B cell (primary cell): ENCODE results near the gene FBXO15. TPM values are rescaled to one million over a fixed set of nuclear protein-coding genes. Genes with fewer than 3 reads are reported as not detected.
A peak's percentile ranks its signal among the peaks of the same experiment; 100 is the strongest.

Source experiments
- ATAC-seq: fragments of 200-7000 bp; cut with Tn5 transposase; one replicate; pipeline ENCODE4 v1.10.0; 2021; ENCODE audit warnings: low read depth, mild to moderate bottlenecking, moderate number of reproducible peaks, moderate library complexity
- CTCF ChIA-PET: fragments of 350-600 bp; sonication (Branson Sonifier 250); formaldehyde crosslinking; loops from one replicate; lab custom pipeline; 2021; ENCODE audit warnings: antibody characterized with exemption, inconsistent platforms; lab: Charles Lee
- POLR2A ChIA-PET: fragments of 350-600 bp; sonication (Branson Sonifier 250); formaldehyde crosslinking; loops from one replicate; lab custom pipeline; 2021; ENCODE audit warnings: antibody characterized with exemption; lab: Charles Lee
- DNase-seq: peaks from one replicate; pipeline ENCODE4 v3.0.0; 2013
- H2AFZ ChIP-seq: 2 replicates; pipeline ENCODE4 v1.6.1; 2012; ENCODE audit warnings: mild to moderate bottlenecking, low read depth, low read length; ENCODE audit not compliant: insufficient read depth, poor library complexity, severe bottlenecking
- H3K27ac ChIP-seq, 2 donors: 1 replicate in 1 of 2; 2 replicates in 1 of 2; pipeline ENCODE4 v1.5.1; 2012 to 2013; ENCODE audit warnings: low read length in 2 of 2, mild to moderate bottlenecking in 2 of 2, moderate library complexity in 1 of 2
- H3K27me3 ChIP-seq, 4 experiments: fragments of 200-600 bp in 1 of 4; sonication (generic) in 1 of 4; replicated peaks in 1 of 4; 1 replicate in 2 of 4; 2 replicates in 2 of 4; pipeline versions ENCODE4 v1.6.1 to v1.7.0; 2013 to 2016; ENCODE audit warnings: low read length in 3 of 4, mild to moderate bottlenecking in 2 of 4, mixed read lengths in 1 of 4, moderate library complexity in 1 of 4; ENCODE audit not compliant: insufficient read depth in 4 of 4, control insufficient read depth in 3 of 4; ENCODE audit errors: control extremely low read depth in 1 of 4
- H3K36me3 ChIP-seq, 2 experiments: replicated peaks in 1 of 2; 1 replicate in 1 of 2; 2 replicates in 1 of 2; pipeline versions ENCODE4 v1.6.1 to v1.7.1; 2013; ENCODE audit warnings: low read length in 1 of 2; ENCODE audit not compliant: insufficient read depth in 2 of 2, control insufficient read depth in 1 of 2; ENCODE audit errors: control extremely low read depth in 1 of 2, extremely low read depth in 1 of 2
- H3K4me1 ChIP-seq, 2 donors: fragments of 200-600 bp in 1 of 2; sonication (generic) in 1 of 2; 1 replicate in 1 of 2; 2 replicates in 1 of 2; pipeline versions ENCODE4 v1.5.1 to v1.6.1; 2013 to 2017; ENCODE audit warnings: low read length in 2 of 2; ENCODE audit not compliant: control insufficient read depth in 2 of 2, insufficient read depth in 2 of 2
- H3K4me2 ChIP-seq: replicated peaks from 2 replicates; pipeline ENCODE3; 2012; ENCODE audit warnings: mild to moderate bottlenecking, low read depth, low read length; ENCODE audit not compliant: poor library complexity, severe bottlenecking
- H3K4me3 ChIP-seq, 5 experiments: fragments of 200-600 bp in 1 of 5; sonication (generic) in 1 of 5; 1 replicate in 3 of 5; 2 replicates in 2 of 5; pipeline versions ENCODE4 v1.5.1 to v1.7.0; 2011 to 2016; ENCODE audit warnings: low read length in 4 of 5, mild to moderate bottlenecking in 4 of 5, low read depth in 2 of 5, control low read depth in 1 of 5, moderate library complexity in 1 of 5; ENCODE audit not compliant: insufficient read depth in 1 of 5; ENCODE audit errors: control extremely low read depth in 1 of 5, extremely low read depth in 1 of 5
- H3K79me2 ChIP-seq: fragments of 200-600 bp; sonication (generic); one replicate; pipeline ENCODE4 v1.6.0; 2016; ENCODE audit warnings: low read length; ENCODE audit not compliant: control insufficient read depth, insufficient read depth
- H3K9ac ChIP-seq: fragments of 200-600 bp; sonication (generic); 2 replicates; pipeline ENCODE4 v1.6.1; 2017; ENCODE audit warnings: mild to moderate bottlenecking, low read length, moderate library complexity
- H3K9me3 ChIP-seq, 3 donors: one replicate each; pipeline versions ENCODE4 v1.6.1 to v1.7.1; 2013; ENCODE audit warnings: low read length in 2 of 3; ENCODE audit not compliant: control insufficient read depth in 2 of 3, insufficient read depth in 1 of 3; ENCODE audit errors: control extremely low read depth in 1 of 3
- H4K20me1 ChIP-seq: 2 replicates; pipeline ENCODE4 v1.6.0; 2012; ENCODE audit warnings: mild to moderate bottlenecking, low read length; ENCODE audit not compliant: insufficient read depth, control insufficient read depth, poor library complexity, severe bottlenecking
- H3K27ac Mint-ChIP-seq: one replicate; pipeline ENCODE4 v1.8.0; 2021; ENCODE audit warnings: mixed read lengths
- H3K27me3 Mint-ChIP-seq: one replicate; pipeline ENCODE4 v1.8.0; 2021; ENCODE audit warnings: mixed read lengths
- H3K4me1 Mint-ChIP-seq: one replicate; pipeline ENCODE4 v1.8.0; 2021; ENCODE audit warnings: mixed read lengths
- H3K4me3 Mint-ChIP-seq: one replicate; pipeline ENCODE4 v1.8.0; 2021; ENCODE audit warnings: mixed read lengths
- H3K9me3 Mint-ChIP-seq: one replicate; pipeline ENCODE4 v1.8.0; 2022; ENCODE audit warnings: mixed read lengths; ENCODE audit not compliant: insufficient read depth
- CTCF ChIP-seq: fragments of 200-600 bp; IDR thresholded peaks from one replicate; pipeline ENCODE4 v1.8.0; 2022; ENCODE audit warnings: antibody characterized with exemption, mild to moderate bottlenecking
- EZH2 ChIP-seq: IDR thresholded peaks from 2 replicates; pipeline ENCODE4 v1.6.1; 2012; ENCODE audit warnings: borderline replicate concordance, low read depth, mild to moderate bottlenecking, moderate library complexity, low read length; ENCODE audit not compliant: insufficient read depth, poor library complexity, severe bottlenecking
- WGBS: methylation state at CpG from one replicate; pipeline ENCODE4 v1.1.5; 2013; ENCODE audit warnings: missing lambda C conversion rate; ENCODE audit not compliant: insufficient coverage; 5-methylcytosine and 5-hydroxymethylcytosine counted together
- intact Hi-C: fragments of 100-400 bp; cut with micrococcal nuclease; formaldehyde crosslinking; loops from one replicate; pipeline ENCODE4 v1.10.0; 2022
- polyA plus RNA-seq: library from polyadenylated mRNA; depleted of rRNA; stranded (reverse); fragments of >200 nt; gene quantifications from 2 replicates; pipeline ENCODE4 v1.2.3, GENCODE V29; 2012
- total RNA-seq, 2 donors: library from RNA; stranded (reverse); fragments of 120-200 nt in 1 of 2; gene quantifications; 1 replicate in 1 of 2; 2 replicates in 1 of 2; pipeline versions ENCODE4 v1.2.3 to v1.2.4, GENCODE V29; 2013 to 2022

Gene FBXO15
- total and polyA plus RNA-seq, 2 donors (not counting 1 experiment from before 2014, with no cell fraction given), result 1.6 to 4.1 TPM

- H3K27ac ChIP-seq, result no peak overlapping the region
- H2AFZ ChIP-seq, result no peak overlapping the region
- H3K9ac ChIP-seq, result no peak overlapping the region
- ChIA-PET POLR2A (no interaction called here), CTCF (interaction anchor here (0.8 to 1.1 kb wide), 2 partner anchors 12 to 187 kb away, joined by 3 read pairs; no protein-coding TSS in a partner anchor)
- H3K4me3 ChIP-seq, result no peak overlapping the region
- no peak overlapping the region for H3K4me2 ChIP-seq
- DNase-seq, result no peak
- no peaks in the 10 kb centered on the region for H4K20me1 ChIP-seq
- Mint-ChIP-seq H3K4me1 (peaks cover 16% of the 10 kb centered on the region), H3K4me3 (no peak overlapping the region), H3K27me3 (peaks cover 12% of the 10 kb centered on the region), H3K27ac (no peak overlapping the region), H3K9me3 (no peaks in the 10 kb centered on the region)
- H3K27me3 ChIP-seq, result peaks cover 0 to 4% (median 0%) of the 10 kb centered on the region in 4 experiments
- ATAC-seq, result no peak
- no peaks in the 10 kb centered on the region for H3K79me2 ChIP-seq
- 94% methylated on average over 6 of the region's 7 CpGs for WGBS
- intact Hi-C loops, result no loop called here
- H3K4me1 ChIP-seq, result peaks cover 10 to 11% of the 10 kb centered on the region in 2 donors
- peaks cover 0 to 4% (median 0%) of the 10 kb centered on the region in 3 donors for H3K9me3 ChIP-seq
- no peaks in the 10 kb centered on the region for H3K36me3 ChIP-seq
- TF ChIP-seq EZH2 (no peak), CTCF (no peak)
Measured at GRCh38 chr18:74166386-74166785, 18.8 kb upstream of the FBXO15 start.

- no peaks in the 10 kb centered on the region for H3K9me3 Mint-ChIP-seq
- no peak overlapping the region for H3K27ac Mint-ChIP-seq
- H3K27me3 ChIP-seq, result no peaks in the 10 kb centered on the region
- ChIA-PET POLR2A (no interaction called here), CTCF (no interaction called here)
- H3K9ac ChIP-seq, result no peak overlapping the region
- peaks cover 10 to 11% of the 10 kb centered on the region in 2 donors for H3K4me1 ChIP-seq
- WGBS, result 22% methylated on average over 3 of the region's 11 CpGs
- H3K4me3 ChIP-seq, result no peak overlapping the region
- ATAC-seq, result peak; percentile 36
- H3K27me3 Mint-ChIP-seq, result peaks cover 3% of the 10 kb centered on the region
- H3K9me3 ChIP-seq, result peaks cover 0 to 4% (median 0%) of the 10 kb centered on the region in 3 donors
- no peak for TF ChIP-seq EZH2
- H3K4me1 Mint-ChIP-seq, result peaks cover 16% of the 10 kb centered on the region
- H3K79me2 ChIP-seq, result no peaks in the 10 kb centered on the region
- H3K4me2 ChIP-seq, result peak overlapping the region; percentile 41
- intact Hi-C loops, result no loop called here
- peak overlapping the region in 1 of 2 donors; percentile 35 for H3K27ac ChIP-seq
- no peaks in the 10 kb centered on the region for H4K20me1 ChIP-seq
- peak; percentile 25 for DNase-seq
- peaks cover 0 to 16% of the 10 kb centered on the region in 2 experiments for H3K36me3 ChIP-seq
- H3K4me3 Mint-ChIP-seq, result no peak overlapping the region
- H2AFZ ChIP-seq, result peak overlapping the region; percentile 35
Measured at GRCh38 chr18:74163019-74163660, 15.5 kb upstream of the FBXO15 start.
